Thoracic aorta (tissue), 2 donors: Measurements from ENCODE around the gene OR9Q1. TPM values are rescaled to one million over a fixed set of nuclear protein-coding genes. Genes with fewer than 3 reads are reported as not detected.

ENCODE experiments used
- ATAC-seq: fragments of 150-250 bp; one replicate; pipeline ENCODE4 v1.8.0; 2017; ENCODE audit warnings: low read depth; ENCODE audit not compliant: insufficient number of reproducible peaks, low FRiP score
- DNase-seq: peaks from one replicate; pipeline ENCODE4 v3.0.0-alpha.2; 2020; ENCODE audit warnings: low spot score
- H3K27ac ChIP-seq, 2 donors: fragments of 200-600 bp; sonication (generic); 1 replicate in 1 of 2; 2 replicates in 1 of 2; pipeline ENCODE4 v1.5.1; 2016; ENCODE audit warnings: mild to moderate bottlenecking in 2 of 2, moderate library complexity in 2 of 2
- H3K27me3 ChIP-seq: fragments of 200-600 bp; sonication (generic); replicated peaks from 2 replicates; pipeline ENCODE4 v1.6.0; 2016; ENCODE audit warnings: mild to moderate bottlenecking; ENCODE audit not compliant: insufficient read depth
- H3K36me3 ChIP-seq: fragments of 200-600 bp; sonication (generic); one replicate; pipeline ENCODE4 v1.5.1; 2016
- H3K4me1 ChIP-seq, 2 donors: fragments of 200-600 bp; sonication (generic); 1 replicate in 1 of 2; 2 replicates in 1 of 2; pipeline versions ENCODE4 v1.5.1 to v1.6.0; 2016; ENCODE audit warnings: low read depth in 2 of 2, mild to moderate bottlenecking in 1 of 2; ENCODE audit not compliant: control insufficient read depth in 1 of 2
- H3K4me3 ChIP-seq: fragments of 200-600 bp; sonication (generic); 2 replicates; pipeline ENCODE4 v1.5.1; 2016; ENCODE audit warnings: mild to moderate bottlenecking
- H3K9me3 ChIP-seq: fragments of 200-600 bp; sonication (generic); 2 replicates; pipeline ENCODE4 v1.5.1; 2016
- total RNA-seq, 2 donors: library from RNA; depleted of rRNA; stranded (reverse); fragments of >200 nt; gene quantifications; one replicate each; pipeline versions ENCODE4 v1.1.0 to v1.2.3, GENCODE V29; 2016
- TF ChIP-seq, protein P1 (sequence below): fragments of 200-600 bp; sonication (generic); IDR thresholded peaks from one replicate; pipeline ENCODE4 v1.5.1; 2019; ENCODE audit warnings: antibody characterized with exemption

OR9Q1 gene
- total RNA-seq, 2 donors from 2014 or later: not detected

- Histone ChIP-seq H3K27ac (no peak overlapping the region), H3K9me3 (no peaks in the 10 kb centered on the region), H3K27me3 (no peaks in the 10 kb centered on the region), H3K4me3 (no peak overlapping the region), H3K36me3 (no peaks in the 10 kb centered on the region), H3K4me1 (peaks cover 15 to 21% of the 10 kb centered on the region in 2 donors)
- DNase-seq: no peak
- TF ChIP-seq, protein P1, sequence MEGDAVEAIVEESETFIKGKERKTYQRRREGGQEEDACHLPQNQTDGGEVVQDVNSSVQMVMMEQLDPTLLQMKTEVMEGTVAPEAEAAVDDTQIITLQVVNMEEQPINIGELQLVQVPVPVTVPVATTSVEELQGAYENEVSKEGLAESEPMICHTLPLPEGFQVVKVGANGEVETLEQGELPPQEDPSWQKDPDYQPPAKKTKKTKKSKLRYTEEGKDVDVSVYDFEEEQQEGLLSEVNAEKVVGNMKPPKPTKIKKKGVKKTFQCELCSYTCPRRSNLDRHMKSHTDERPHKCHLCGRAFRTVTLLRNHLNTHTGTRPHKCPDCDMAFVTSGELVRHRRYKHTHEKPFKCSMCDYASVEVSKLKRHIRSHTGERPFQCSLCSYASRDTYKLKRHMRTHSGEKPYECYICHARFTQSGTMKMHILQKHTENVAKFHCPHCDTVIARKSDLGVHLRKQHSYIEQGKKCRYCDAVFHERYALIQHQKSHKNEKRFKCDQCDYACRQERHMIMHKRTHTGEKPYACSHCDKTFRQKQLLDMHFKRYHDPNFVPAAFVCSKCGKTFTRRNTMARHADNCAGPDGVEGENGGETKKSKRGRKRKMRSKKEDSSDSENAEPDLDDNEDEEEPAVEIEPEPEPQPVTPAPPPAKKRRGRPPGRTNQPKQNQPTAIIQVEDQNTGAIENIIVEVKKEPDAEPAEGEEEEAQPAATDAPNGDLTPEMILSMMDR: no peak
- ATAC-seq: no peak
These were observed 44.8 kb upstream of the OR9Q1 start for GRCh38 chr11:57978686-57979531.

GRCh38 chr11:57979532-57980079, 44.1 kb upstream of the OR9Q1 start:
- Histone ChIP-seq H3K9me3 (no peaks in the 10 kb centered on the region), H3K27ac (no peak overlapping the region), H3K27me3 (no peaks in the 10 kb centered on the region), H3K4me3 (no peak overlapping the region), H3K36me3 (no peaks in the 10 kb centered on the region), H3K4me1 (peaks cover 15 to 21% of the 10 kb centered on the region in 2 donors)
- no peak for DNase-seq
- TF ChIP-seq, protein P1: no peak
- ATAC-seq: no peak

GRCh38 chr11:57980201-57980600, 43.5 kb upstream of the OR9Q1 start:
- TF ChIP-seq, protein P1: no peak
- no peak for DNase-seq
- ATAC-seq: no peak
- H3K9me3 ChIP-seq: no peaks in the 10 kb centered on the region
- no peaks in the 10 kb centered on the region for H3K36me3 ChIP-seq
- no peak overlapping the region for H3K27ac ChIP-seq
- H3K27me3 ChIP-seq: no peaks in the 10 kb centered on the region
- H3K4me1 ChIP-seq: peaks cover 15 to 21% of the 10 kb centered on the region in 2 donors
- no peak overlapping the region for H3K4me3 ChIP-seq

- DNase-seq (no peak), ATAC-seq (no peak)
- Histone ChIP-seq H3K9me3 (no peaks in the 10 kb centered on the region), H3K27me3 (no peaks in the 10 kb centered on the region), H3K27ac (no peak overlapping the region), H3K36me3 (no peaks in the 10 kb centered on the region), H3K4me1 (peaks cover 15 to 21% of the 10 kb centered on the region in 2 donors), H3K4me3 (no peak overlapping the region)
- TF ChIP-seq, protein P1: no peak
These were observed 42.1 kb upstream of the OR9Q1 start for GRCh38 chr11:57981536-57981935.

DNA sequence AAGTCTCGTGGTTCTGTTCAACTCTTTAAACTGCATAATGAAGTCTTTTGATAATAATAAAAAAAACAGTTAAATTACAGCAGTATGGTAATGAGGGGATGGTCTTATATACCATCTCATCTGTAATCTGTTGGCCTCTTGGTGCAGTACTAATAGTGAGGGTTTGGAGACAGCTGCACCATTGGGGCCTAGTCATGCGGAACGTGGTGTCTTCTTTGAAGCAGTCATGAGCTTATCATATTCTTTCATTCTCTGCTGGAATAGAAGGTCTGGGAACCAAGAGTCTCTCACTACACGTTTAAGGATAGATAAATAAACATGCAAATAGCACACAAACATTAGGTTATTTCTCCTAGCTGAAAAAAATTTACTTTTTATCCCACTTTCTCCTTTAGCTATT, 40.9 kb upstream of the OR9Q1 start:
- H3K4me1 ChIP-seq: peaks cover 15 to 19% of the 10 kb centered on the region in 2 donors
- H3K27ac ChIP-seq: no peak overlapping the region
- H3K9me3 ChIP-seq: no peaks in the 10 kb centered on the region
- DNase-seq (no peak), ATAC-seq (no peak)
- H3K27me3 ChIP-seq: no peaks in the 10 kb centered on the region
- H3K4me3 ChIP-seq: no peak overlapping the region
- TF ChIP-seq, protein P1: no peak
- H3K36me3 ChIP-seq: no peaks in the 10 kb centered on the region
